ENCODE data around the gene WAC. TPM values are rescaled to one million over a fixed set of nuclear protein-coding genes. Genes with fewer than 3 reads are reported as not detected.

The WAC gene
- total RNA-seq, 2 experiments from 2014 or later, result 95.2 to 102 TPM

DNA sequence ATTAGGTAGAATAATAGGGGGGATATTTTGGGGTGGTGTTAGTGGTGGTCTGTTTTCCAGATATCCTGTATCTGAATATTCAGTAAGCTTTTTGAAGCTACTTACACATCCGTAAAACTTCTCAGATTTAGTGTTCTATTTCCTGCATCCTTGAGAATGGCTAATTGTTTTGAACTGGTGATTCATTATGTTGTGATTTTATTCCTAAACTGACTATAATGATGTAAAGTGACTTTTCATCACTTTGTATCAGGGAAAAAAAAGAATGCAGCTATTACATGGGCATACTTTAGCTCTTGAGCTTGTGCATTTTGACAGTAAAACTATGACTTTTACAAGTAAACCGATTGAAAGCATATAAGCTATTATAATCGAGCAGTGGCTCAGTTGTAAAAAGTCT is 18.2 kb downstream of the WAC start:
- Mint-ChIP-seq H3K4me3 (no peak overlapping the region), H3K9me3 (no peaks in the 10 kb centered on the region), H3K4me1 (ENCODE audit: low read depth) (peaks cover 75% of the 10 kb centered on the region), H3K27me3 (no peaks in the 10 kb centered on the region), H3K27ac (peak overlapping the region; percentile 46), H3K36me3 (ENCODE audit: low read depth) (peaks cover 66% of the 10 kb centered on the region)
- DNase-seq, result no peak
- POLR2A ChIA-PET, result interaction anchor here (0.6 to 2.9 kb wide), 6 partner anchors 10 to 322 kb away, joined by 3 to 14 read pairs (median 4); no protein-coding TSS in a partner anchor
- no peak for ATAC-seq
- intact Hi-C loops (cut with micrococcal nuclease), result no loop called here
- TF ChIP-seq, protein P1, sequence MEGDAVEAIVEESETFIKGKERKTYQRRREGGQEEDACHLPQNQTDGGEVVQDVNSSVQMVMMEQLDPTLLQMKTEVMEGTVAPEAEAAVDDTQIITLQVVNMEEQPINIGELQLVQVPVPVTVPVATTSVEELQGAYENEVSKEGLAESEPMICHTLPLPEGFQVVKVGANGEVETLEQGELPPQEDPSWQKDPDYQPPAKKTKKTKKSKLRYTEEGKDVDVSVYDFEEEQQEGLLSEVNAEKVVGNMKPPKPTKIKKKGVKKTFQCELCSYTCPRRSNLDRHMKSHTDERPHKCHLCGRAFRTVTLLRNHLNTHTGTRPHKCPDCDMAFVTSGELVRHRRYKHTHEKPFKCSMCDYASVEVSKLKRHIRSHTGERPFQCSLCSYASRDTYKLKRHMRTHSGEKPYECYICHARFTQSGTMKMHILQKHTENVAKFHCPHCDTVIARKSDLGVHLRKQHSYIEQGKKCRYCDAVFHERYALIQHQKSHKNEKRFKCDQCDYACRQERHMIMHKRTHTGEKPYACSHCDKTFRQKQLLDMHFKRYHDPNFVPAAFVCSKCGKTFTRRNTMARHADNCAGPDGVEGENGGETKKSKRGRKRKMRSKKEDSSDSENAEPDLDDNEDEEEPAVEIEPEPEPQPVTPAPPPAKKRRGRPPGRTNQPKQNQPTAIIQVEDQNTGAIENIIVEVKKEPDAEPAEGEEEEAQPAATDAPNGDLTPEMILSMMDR (IDR thresholded peaks at IDR 0.05), result no peak
- CTCF ChIA-PET, result interaction anchor here (0.7 to 1.9 kb wide), 3 partner anchors 9 to 16 kb away, joined by 3 to 7 read pairs (median 3); no protein-coding TSS in a partner anchor

DNA sequence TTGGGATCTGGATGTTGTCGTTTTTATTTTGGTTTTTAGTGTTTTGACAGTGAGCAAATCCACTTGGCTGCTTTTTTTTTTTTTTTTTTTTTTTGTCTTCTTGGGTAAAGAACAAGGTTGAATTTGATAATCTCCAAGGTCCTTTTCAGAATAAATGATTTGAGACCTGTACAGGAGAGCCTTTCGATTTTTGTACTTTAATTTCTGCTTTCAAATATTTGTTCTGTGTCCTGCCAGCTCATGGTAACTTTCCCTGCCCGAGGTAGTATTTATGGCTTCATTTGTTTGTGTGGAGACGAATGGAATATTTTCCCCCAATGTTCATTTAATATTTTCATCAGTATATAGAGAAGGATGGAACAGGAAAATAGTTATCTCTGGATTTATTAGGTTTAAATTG is 19.9 kb downstream of the WAC start:
- Mint-ChIP-seq H3K9me3 (no peaks in the 10 kb centered on the region), H3K27me3 (no peaks in the 10 kb centered on the region), H3K27ac (no peak overlapping the region), H3K36me3 (ENCODE audit: low read depth) (peaks cover 74% of the 10 kb centered on the region), H3K4me3 (no peak overlapping the region), H3K4me1 (ENCODE audit: low read depth) (peaks cover 84% of the 10 kb centered on the region)
- TF ChIP-seq, protein P1 (IDR thresholded peaks at IDR 0.05), result no peak
- ATAC-seq (no peak), DNase-seq (no peak)
- POLR2A ChIA-PET, result no interaction called here
- CTCF ChIA-PET, result interaction anchor here (1.0 kb wide), 1 partner anchor 18 kb away, joined by 3 read pairs; no protein-coding TSS in a partner anchor
- intact Hi-C loops (cut with micrococcal nuclease), result no loop called here

DNA sequence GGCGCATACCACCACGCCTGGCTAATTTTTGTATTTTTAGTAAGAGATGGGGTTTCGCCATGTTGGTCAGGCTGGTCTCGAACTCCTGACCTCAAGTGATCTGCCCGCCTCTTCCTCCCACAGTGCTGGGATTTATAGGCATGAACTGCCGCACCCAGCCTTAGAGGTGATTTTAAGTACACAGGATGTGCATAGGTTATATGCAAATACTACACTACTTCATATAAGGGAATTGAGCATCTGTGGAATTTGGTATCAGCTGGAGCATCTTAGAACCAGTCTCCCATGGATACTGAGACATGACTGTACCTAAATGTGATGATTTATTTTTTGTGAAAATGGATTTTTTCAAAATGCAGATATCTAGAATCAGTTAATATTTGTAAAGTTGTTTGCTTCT is 21.1 kb downstream of the WAC start:
- ATAC-seq, result peak; percentile 24
- Mint-ChIP-seq H3K36me3 (ENCODE audit: low read depth) (peaks cover 75% of the 10 kb centered on the region), H3K4me3 (no peak overlapping the region), H3K4me1 (ENCODE audit: low read depth) (peaks cover 82% of the 10 kb centered on the region), H3K9me3 (no peaks in the 10 kb centered on the region), H3K27me3 (no peaks in the 10 kb centered on the region), H3K27ac (no peak overlapping the region)
- intact Hi-C loops (cut with micrococcal nuclease), result no loop called here
- POLR2A ChIA-PET, result interaction anchor here (0.9 kb wide), 1 partner anchor 19 kb away, joined by 3 read pairs; no protein-coding TSS in a partner anchor
- CTCF ChIA-PET, result no interaction called here
- TF ChIP-seq, protein P1 (IDR thresholded peaks at IDR 0.05), result no peak
- DNase-seq, result no peak

DNA sequence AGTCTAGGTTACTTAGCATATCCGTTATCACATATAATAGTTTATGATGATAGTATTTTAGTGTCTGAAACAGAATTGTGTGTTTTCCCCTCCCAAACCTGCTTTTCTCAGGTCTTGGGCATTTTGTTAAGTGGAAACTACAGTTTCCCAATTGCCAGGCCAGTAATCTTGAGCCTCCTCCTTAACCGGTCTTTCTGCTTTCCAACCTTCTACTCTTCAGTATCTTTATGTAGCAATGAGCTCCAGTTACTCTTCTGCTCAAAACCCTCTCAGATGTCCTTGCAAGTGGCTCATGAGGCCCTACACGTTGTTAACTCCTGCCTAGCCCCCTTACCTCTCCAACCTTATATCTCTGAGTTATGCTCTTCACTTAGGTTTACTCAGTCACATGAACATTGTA is 22.0 kb downstream of the WAC start:
- ATAC-seq (no peak), DNase-seq (no peak)
- TF ChIP-seq, protein P1 (IDR thresholded peaks at IDR 0.05), result no peak
- CTCF ChIA-PET, result no interaction called here
- intact Hi-C loops (cut with micrococcal nuclease), result no loop called here
- Mint-ChIP-seq H3K27ac (peak overlapping the region; percentile 11), H3K4me1 (ENCODE audit: low read depth) (peaks cover 81% of the 10 kb centered on the region), H3K27me3 (no peaks in the 10 kb centered on the region), H3K4me3 (no peak overlapping the region), H3K9me3 (no peaks in the 10 kb centered on the region), H3K36me3 (ENCODE audit: low read depth) (peaks cover 75% of the 10 kb centered on the region)
- POLR2A ChIA-PET, result interaction anchor here (0.9 kb wide), 1 partner anchor 18 kb away, joined by 3 read pairs; no protein-coding TSS in a partner anchor

DNA sequence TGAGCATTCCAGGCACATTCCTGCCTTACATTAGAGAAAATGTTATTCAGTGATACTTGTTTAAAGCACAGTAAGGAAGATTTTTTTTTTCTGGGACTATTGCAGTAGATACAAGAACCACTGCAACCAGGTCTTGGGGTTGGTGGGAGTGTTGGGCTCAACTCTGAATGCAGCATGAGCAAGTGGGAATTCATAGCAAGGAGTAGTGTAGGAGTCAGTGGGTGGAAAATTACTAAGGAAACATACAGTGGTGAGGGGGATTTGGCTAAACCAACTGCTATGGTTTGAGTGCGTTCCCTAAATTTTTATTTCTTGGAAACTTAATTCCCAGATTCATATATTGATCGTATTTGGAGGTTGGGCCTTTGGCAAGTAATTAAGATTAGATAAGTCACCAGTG is 22.4 kb downstream of the WAC start:
- H3K36me3 Mint-ChIP-seq (ENCODE audit: low read depth), result peaks cover 74% of the 10 kb centered on the region
- DNase-seq (no peak), ATAC-seq (no peak)
- no peaks in the 10 kb centered on the region for H3K27me3 Mint-ChIP-seq
- CTCF ChIA-PET, result no interaction called here
- no peak overlapping the region for H3K4me3 Mint-ChIP-seq
- no peaks in the 10 kb centered on the region for H3K9me3 Mint-ChIP-seq
- peaks cover 80% of the 10 kb centered on the region for H3K4me1 Mint-ChIP-seq (ENCODE audit: low read depth)
- POLR2A ChIA-PET, result no interaction called here
- intact Hi-C loops (cut with micrococcal nuclease), result no loop called here
- H3K27ac Mint-ChIP-seq, result no peak overlapping the region
- TF ChIP-seq, protein P1 (IDR thresholded peaks at IDR 0.05), result no peak
